Gastrocnemius medialis (tissue), 4 donors: ENCODE results near the gene ZNRF3.

Source experiments
- POLR2A ChIP-seq, 2 donors: fragments of 450-650 bp; IDR thresholded peaks; one replicate each; pipeline ENCODE4 v1.6.1; 2017; ENCODE audit warnings: antibody characterized with exemption in 2 of 2, mild to moderate bottlenecking in 2 of 2, moderate library complexity in 2 of 2
- TF ChIP-seq, protein P1 (sequence below), 5 experiments: fragments of 450-650 bp in 3 of 5; fragments of 200-600 bp in 2 of 5; sonication (generic) in 2 of 5; IDR thresholded peaks in 4 of 5; conservative IDR thresholded peaks in 1 of 5; 1 replicate in 4 of 5; 2 replicates in 1 of 5; pipeline ENCODE4 v1.5.1; 2016 to 2019; ENCODE audit warnings: antibody characterized with exemption in 5 of 5, mild to moderate bottlenecking in 3 of 5, moderate library complexity in 3 of 5

- TF ChIP-seq, protein P1, sequence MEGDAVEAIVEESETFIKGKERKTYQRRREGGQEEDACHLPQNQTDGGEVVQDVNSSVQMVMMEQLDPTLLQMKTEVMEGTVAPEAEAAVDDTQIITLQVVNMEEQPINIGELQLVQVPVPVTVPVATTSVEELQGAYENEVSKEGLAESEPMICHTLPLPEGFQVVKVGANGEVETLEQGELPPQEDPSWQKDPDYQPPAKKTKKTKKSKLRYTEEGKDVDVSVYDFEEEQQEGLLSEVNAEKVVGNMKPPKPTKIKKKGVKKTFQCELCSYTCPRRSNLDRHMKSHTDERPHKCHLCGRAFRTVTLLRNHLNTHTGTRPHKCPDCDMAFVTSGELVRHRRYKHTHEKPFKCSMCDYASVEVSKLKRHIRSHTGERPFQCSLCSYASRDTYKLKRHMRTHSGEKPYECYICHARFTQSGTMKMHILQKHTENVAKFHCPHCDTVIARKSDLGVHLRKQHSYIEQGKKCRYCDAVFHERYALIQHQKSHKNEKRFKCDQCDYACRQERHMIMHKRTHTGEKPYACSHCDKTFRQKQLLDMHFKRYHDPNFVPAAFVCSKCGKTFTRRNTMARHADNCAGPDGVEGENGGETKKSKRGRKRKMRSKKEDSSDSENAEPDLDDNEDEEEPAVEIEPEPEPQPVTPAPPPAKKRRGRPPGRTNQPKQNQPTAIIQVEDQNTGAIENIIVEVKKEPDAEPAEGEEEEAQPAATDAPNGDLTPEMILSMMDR (IDR thresholded peaks at IDR 0.05 in 4 of 5, conservative IDR thresholded peaks at IDR 0.05 in 1 of 5): no peak
- no peak for TF ChIP-seq POLR2A (IDR thresholded peaks at IDR 0.05)
Measured at GRCh38 chr22:28906312-28906711, 22.9 kb downstream of the ZNRF3 start.
